MCF 10A (cell line): ENCODE results near the gene PARVB. TPM values are rescaled to one million over a fixed set of nuclear protein-coding genes. Genes with fewer than 3 reads are reported as not detected.
"Not testable (repeated sequence)": the region's sequence is repeated elsewhere in the genome, so short reads cannot be mapped to it uniquely, and the experiment has no call there.

Experiments
- BruUV-seq: library from RNA; stranded (reverse); fragments of 400-500 nt; replicated peaks from 2 replicates; lab custom pipeline; 2021; lab: Mats Ljungman, UMichigan
- CTCF ChIA-PET: fragments of 300-600 bp; sonication (Branson Sonifier 250); formaldehyde crosslinking; extraction: SDS; loops from one replicate; lab custom pipeline; 2021; ENCODE audit warnings: antibody characterized with exemption, inconsistent platforms; lab: Yijun Ruan, JAX
- POLR2A ChIA-PET: fragments of 300-600, 350-650 bp; sonication (Branson Sonifier 250); formaldehyde crosslinking; extraction: SDS; loops from one replicate; lab custom pipeline; 2020; ENCODE audit warnings: antibody characterized with exemption, inconsistent platforms; lab: Yijun Ruan, JAX
- DNase-seq: peaks from one replicate; pipeline ENCODE4 v3.0.0-alpha.2; 2018; ENCODE audit not compliant: unreplicated experiment
- H3K27ac Mint-ChIP-seq: one replicate; pipeline ENCODE4 v1.8.0; 2022; ENCODE audit warnings: mild to moderate bottlenecking, low read depth, mixed read lengths; ENCODE audit not compliant: unreplicated experiment
- H3K27me3 Mint-ChIP-seq: one replicate; pipeline ENCODE4 v1.8.0; 2022; ENCODE audit warnings: mixed read lengths; ENCODE audit not compliant: insufficient read depth, unreplicated experiment
- H3K36me3 Mint-ChIP-seq: one replicate; pipeline ENCODE4 v1.8.0; 2022; ENCODE audit warnings: mild to moderate bottlenecking, moderate library complexity, mixed read lengths; ENCODE audit not compliant: insufficient read depth, unreplicated experiment
- H3K4me1 Mint-ChIP-seq: one replicate; pipeline ENCODE4 v1.8.0; 2022; ENCODE audit warnings: mixed read lengths; ENCODE audit not compliant: insufficient read depth, unreplicated experiment
- H3K4me3 Mint-ChIP-seq: one replicate; pipeline ENCODE4 v1.8.0; 2022; ENCODE audit warnings: mild to moderate bottlenecking, moderate library complexity, mixed read lengths; ENCODE audit not compliant: unreplicated experiment
- H3K9me3 Mint-ChIP-seq: one replicate; pipeline ENCODE4 v1.8.0; 2022; ENCODE audit warnings: mixed read lengths; ENCODE audit not compliant: unreplicated experiment
- intact Hi-C: fragments of 100-400 bp; cut with micrococcal nuclease; formaldehyde crosslinking; loops from 2 replicates; pipeline ENCODE4 v1.14.1; 2022
- total RNA-seq: library from RNA; stranded (reverse); gene quantifications from 2 replicates; pipeline ENCODE4 v1.2.3, GENCODE V29; 2022
- TF ChIP-seq, protein P1 (sequence below): fragments of 200-600 bp; IDR thresholded peaks from one replicate; pipeline ENCODE4 v1.8.0; 2022; ENCODE audit warnings: antibody characterized with exemption, mild to moderate bottlenecking; ENCODE audit not compliant: unreplicated experiment

Gene PARVB
- total RNA-seq, 1 experiment from 2014 or later = 26.0 TPM

DNA sequence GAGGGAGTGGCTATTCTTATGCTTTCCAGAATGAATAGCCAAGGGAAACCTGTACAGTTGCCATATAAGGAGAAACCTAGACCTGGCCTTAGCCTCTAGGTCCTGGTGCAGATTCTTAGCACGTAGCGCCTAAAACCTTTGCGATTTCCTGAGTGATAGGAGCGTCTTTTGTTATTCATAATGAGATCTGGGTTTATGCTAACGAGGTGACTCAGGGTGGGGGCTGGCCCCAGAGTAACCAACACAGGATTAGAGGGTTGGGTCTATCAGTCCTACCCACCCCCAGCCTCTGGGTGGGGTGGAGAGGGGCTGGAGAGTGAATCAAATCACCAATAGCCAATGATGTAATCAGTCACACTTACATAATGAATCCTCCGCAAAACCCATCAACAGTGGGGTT is 83.2 kb downstream of the PARVB start:
- DNase-seq = no peak
- Mint-ChIP-seq H3K4me1 (no peaks in the 10 kb centered on the region), H3K9me3 (no peaks in the 10 kb centered on the region), H3K36me3 (peaks cover 6% of the 10 kb centered on the region), H3K4me3 (no peak overlapping the region), H3K27ac (no peak overlapping the region), H3K27me3 (no peaks in the 10 kb centered on the region)
- intact Hi-C loops = no loop called here
- BruUV-seq = no TSS peak
- ChIA-PET POLR2A (no interaction called here), CTCF (interaction anchor here (0.7 kb wide), 1 partner anchor 123 kb away, joined by 3 read pairs; no protein-coding TSS in a partner anchor)
- TF ChIP-seq, protein P1, sequence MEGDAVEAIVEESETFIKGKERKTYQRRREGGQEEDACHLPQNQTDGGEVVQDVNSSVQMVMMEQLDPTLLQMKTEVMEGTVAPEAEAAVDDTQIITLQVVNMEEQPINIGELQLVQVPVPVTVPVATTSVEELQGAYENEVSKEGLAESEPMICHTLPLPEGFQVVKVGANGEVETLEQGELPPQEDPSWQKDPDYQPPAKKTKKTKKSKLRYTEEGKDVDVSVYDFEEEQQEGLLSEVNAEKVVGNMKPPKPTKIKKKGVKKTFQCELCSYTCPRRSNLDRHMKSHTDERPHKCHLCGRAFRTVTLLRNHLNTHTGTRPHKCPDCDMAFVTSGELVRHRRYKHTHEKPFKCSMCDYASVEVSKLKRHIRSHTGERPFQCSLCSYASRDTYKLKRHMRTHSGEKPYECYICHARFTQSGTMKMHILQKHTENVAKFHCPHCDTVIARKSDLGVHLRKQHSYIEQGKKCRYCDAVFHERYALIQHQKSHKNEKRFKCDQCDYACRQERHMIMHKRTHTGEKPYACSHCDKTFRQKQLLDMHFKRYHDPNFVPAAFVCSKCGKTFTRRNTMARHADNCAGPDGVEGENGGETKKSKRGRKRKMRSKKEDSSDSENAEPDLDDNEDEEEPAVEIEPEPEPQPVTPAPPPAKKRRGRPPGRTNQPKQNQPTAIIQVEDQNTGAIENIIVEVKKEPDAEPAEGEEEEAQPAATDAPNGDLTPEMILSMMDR = no peak

GRCh38 chr22:44108076-44108475 is 84.0 kb downstream of the PARVB start:
- BruUV-seq = no TSS peak
- intact Hi-C loops = no loop called here
- DNase-seq = no peak
- no peak overlapping the region for H3K4me3 Mint-ChIP-seq
- ChIA-PET CTCF (interaction anchor here (0.7 kb wide), 1 partner anchor 124 kb away, joined by 3 read pairs; no protein-coding TSS in a partner anchor), POLR2A (no interaction called here)
- H3K9me3 Mint-ChIP-seq = no peaks in the 10 kb centered on the region
- no peaks in the 10 kb centered on the region for H3K4me1 Mint-ChIP-seq
- H3K27me3 Mint-ChIP-seq = no peaks in the 10 kb centered on the region
- no peak overlapping the region for H3K27ac Mint-ChIP-seq
- H3K36me3 Mint-ChIP-seq = peaks cover 6% of the 10 kb centered on the region
- TF ChIP-seq, protein P1 = no peak

DNA sequence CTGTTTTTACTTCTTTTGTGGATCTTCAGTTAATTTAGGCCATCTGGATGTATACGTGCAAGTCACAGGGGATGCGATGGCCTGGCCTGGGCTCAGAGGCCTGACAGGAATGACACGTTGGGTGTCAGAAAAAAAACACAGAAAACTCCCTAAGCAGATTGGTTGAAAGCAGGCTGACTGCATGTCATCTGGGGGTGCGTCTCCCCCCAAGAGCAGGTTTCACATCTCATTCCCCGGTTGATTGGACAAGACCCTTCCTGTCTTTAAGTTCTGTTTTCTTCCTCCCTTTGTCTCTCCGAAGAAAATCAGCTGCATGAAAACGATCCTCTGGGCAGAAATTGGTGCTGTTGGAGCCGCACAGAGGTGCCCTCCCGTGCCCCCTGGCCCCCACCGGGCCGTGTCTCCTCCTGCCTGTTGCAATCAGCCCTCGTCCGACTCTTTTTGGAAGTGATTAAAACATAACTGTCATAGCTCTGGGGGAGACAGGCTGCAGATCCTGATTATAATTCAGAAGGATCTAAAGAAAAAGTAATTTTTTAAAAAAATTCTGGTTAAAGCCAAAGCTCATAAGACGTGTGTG is 84.8 kb downstream of the PARVB start:
- no TSS peak for BruUV-seq
- Mint-ChIP-seq H3K4me1 (no peaks in the 10 kb centered on the region), H3K27ac (no peak overlapping the region), H3K9me3 (no peaks in the 10 kb centered on the region), H3K27me3 (no peaks in the 10 kb centered on the region), H3K4me3 (no peak overlapping the region), H3K36me3 (no peaks in the 10 kb centered on the region)
- ChIA-PET CTCF (interaction anchor here (0.6 to 1.0 kb wide), 3 partner anchors 9 to 401 kb away, joined by 3 to 4 read pairs (median 4); no protein-coding TSS in a partner anchor), POLR2A (no interaction called here)
- no peak for DNase-seq
- intact Hi-C loops = no loop called here
- TF ChIP-seq, protein P1 = no peak

GRCh38 chr22:44109416-44109815 is 85.3 kb downstream of the PARVB start:
- POLR2A ChIA-PET = no interaction called here
- DNase-seq = no peak
- Mint-ChIP-seq H3K27ac (no peak overlapping the region), H3K4me1 (no peaks in the 10 kb centered on the region), H3K36me3 (no peaks in the 10 kb centered on the region), H3K4me3 (no peak overlapping the region), H3K9me3 (no peaks in the 10 kb centered on the region), H3K27me3 (no peaks in the 10 kb centered on the region)
- intact Hi-C loops = no loop called here
- no TSS peak for BruUV-seq
- TF ChIP-seq, protein P1 = no peak
- CTCF ChIA-PET = interaction anchor here (0.7 to 1.0 kb wide), 2 partner anchors 10 to 116 kb away, joined by 4 read pairs; no protein-coding TSS in a partner anchor

GRCh38 chr22:44110656-44111055 is 86.6 kb downstream of the PARVB start:
- H3K27ac Mint-ChIP-seq, H3K36me3 Mint-ChIP-seq, H3K4me3 Mint-ChIP-seq, DNase-seq, H3K9me3 Mint-ChIP-seq, H3K4me1 Mint-ChIP-seq, H3K27me3 Mint-ChIP-seq, BruUV-seq, intact Hi-C loops, POLR2A ChIA-PET: not testable (repeated sequence)
- CTCF ChIA-PET = interaction anchor here (0.9 kb wide), 1 partner anchor 24 kb away, joined by 3 read pairs; no protein-coding TSS in a partner anchor
